B cell (primary cell): Measurements from ENCODE around the gene ZBTB32. TPM values are rescaled to one million over a fixed set of nuclear protein-coding genes. Genes with fewer than 3 reads are reported as not detected.

Experiments
- ATAC-seq: fragments of 200-7000 bp; cut with Tn5 transposase; one replicate; pipeline ENCODE4 v1.10.0; 2021; ENCODE audit warnings: low read depth, mild to moderate bottlenecking, moderate number of reproducible peaks, moderate library complexity
- CTCF ChIA-PET: fragments of 350-600 bp; sonication (Branson Sonifier 250); formaldehyde crosslinking; loops from one replicate; lab custom pipeline; 2021; ENCODE audit warnings: antibody characterized with exemption, inconsistent platforms; lab: Charles Lee
- POLR2A ChIA-PET: fragments of 350-600 bp; sonication (Branson Sonifier 250); formaldehyde crosslinking; loops from one replicate; lab custom pipeline; 2021; ENCODE audit warnings: antibody characterized with exemption; lab: Charles Lee
- DNase-seq: peaks from one replicate; pipeline ENCODE4 v3.0.0; 2013
- H2AFZ ChIP-seq: 2 replicates; pipeline ENCODE4 v1.6.1; 2012; ENCODE audit warnings: mild to moderate bottlenecking, low read depth, low read length; ENCODE audit not compliant: insufficient read depth, poor library complexity, severe bottlenecking
- H3K27ac ChIP-seq, 2 donors: 1 replicate in 1 of 2; 2 replicates in 1 of 2; pipeline ENCODE4 v1.5.1; 2012 to 2013; ENCODE audit warnings: low read length in 2 of 2, mild to moderate bottlenecking in 2 of 2, moderate library complexity in 1 of 2
- H3K27me3 ChIP-seq, 4 experiments: fragments of 200-600 bp in 1 of 4; sonication (generic) in 1 of 4; replicated peaks in 1 of 4; 1 replicate in 2 of 4; 2 replicates in 2 of 4; pipeline versions ENCODE4 v1.6.1 to v1.7.0; 2013 to 2016; ENCODE audit warnings: low read length in 3 of 4, mild to moderate bottlenecking in 2 of 4, mixed read lengths in 1 of 4, moderate library complexity in 1 of 4; ENCODE audit not compliant: insufficient read depth in 4 of 4, control insufficient read depth in 3 of 4; ENCODE audit errors: control extremely low read depth in 1 of 4
- H3K36me3 ChIP-seq, 2 experiments: replicated peaks in 1 of 2; 1 replicate in 1 of 2; 2 replicates in 1 of 2; pipeline versions ENCODE4 v1.6.1 to v1.7.1; 2013; ENCODE audit warnings: low read length in 1 of 2; ENCODE audit not compliant: insufficient read depth in 2 of 2, control insufficient read depth in 1 of 2; ENCODE audit errors: control extremely low read depth in 1 of 2, extremely low read depth in 1 of 2
- H3K4me1 ChIP-seq, 2 donors: fragments of 200-600 bp in 1 of 2; sonication (generic) in 1 of 2; 1 replicate in 1 of 2; 2 replicates in 1 of 2; pipeline versions ENCODE4 v1.5.1 to v1.6.1; 2013 to 2017; ENCODE audit warnings: low read length in 2 of 2; ENCODE audit not compliant: control insufficient read depth in 2 of 2, insufficient read depth in 2 of 2
- H3K4me2 ChIP-seq: replicated peaks from 2 replicates; pipeline ENCODE3; 2012; ENCODE audit warnings: mild to moderate bottlenecking, low read depth, low read length; ENCODE audit not compliant: poor library complexity, severe bottlenecking
- H3K4me3 ChIP-seq, 5 experiments: fragments of 200-600 bp in 1 of 5; sonication (generic) in 1 of 5; 1 replicate in 3 of 5; 2 replicates in 2 of 5; pipeline versions ENCODE4 v1.5.1 to v1.7.0; 2011 to 2016; ENCODE audit warnings: low read length in 4 of 5, mild to moderate bottlenecking in 4 of 5, low read depth in 2 of 5, control low read depth in 1 of 5, moderate library complexity in 1 of 5; ENCODE audit not compliant: insufficient read depth in 1 of 5; ENCODE audit errors: control extremely low read depth in 1 of 5, extremely low read depth in 1 of 5
- H3K79me2 ChIP-seq: fragments of 200-600 bp; sonication (generic); one replicate; pipeline ENCODE4 v1.6.0; 2016; ENCODE audit warnings: low read length; ENCODE audit not compliant: control insufficient read depth, insufficient read depth
- H3K9ac ChIP-seq: fragments of 200-600 bp; sonication (generic); 2 replicates; pipeline ENCODE4 v1.6.1; 2017; ENCODE audit warnings: mild to moderate bottlenecking, low read length, moderate library complexity
- H3K9me3 ChIP-seq, 3 donors: one replicate each; pipeline versions ENCODE4 v1.6.1 to v1.7.1; 2013; ENCODE audit warnings: low read length in 2 of 3; ENCODE audit not compliant: control insufficient read depth in 2 of 3, insufficient read depth in 1 of 3; ENCODE audit errors: control extremely low read depth in 1 of 3
- H4K20me1 ChIP-seq: 2 replicates; pipeline ENCODE4 v1.6.0; 2012; ENCODE audit warnings: mild to moderate bottlenecking, low read length; ENCODE audit not compliant: insufficient read depth, control insufficient read depth, poor library complexity, severe bottlenecking
- H3K27ac Mint-ChIP-seq: one replicate; pipeline ENCODE4 v1.8.0; 2021; ENCODE audit warnings: mixed read lengths
- H3K27me3 Mint-ChIP-seq: one replicate; pipeline ENCODE4 v1.8.0; 2021; ENCODE audit warnings: mixed read lengths
- H3K4me1 Mint-ChIP-seq: one replicate; pipeline ENCODE4 v1.8.0; 2021; ENCODE audit warnings: mixed read lengths
- H3K4me3 Mint-ChIP-seq: one replicate; pipeline ENCODE4 v1.8.0; 2021; ENCODE audit warnings: mixed read lengths
- H3K9me3 Mint-ChIP-seq: one replicate; pipeline ENCODE4 v1.8.0; 2022; ENCODE audit warnings: mixed read lengths; ENCODE audit not compliant: insufficient read depth
- CTCF ChIP-seq: fragments of 200-600 bp; IDR thresholded peaks from one replicate; pipeline ENCODE4 v1.8.0; 2022; ENCODE audit warnings: antibody characterized with exemption, mild to moderate bottlenecking
- EZH2 ChIP-seq: IDR thresholded peaks from 2 replicates; pipeline ENCODE4 v1.6.1; 2012; ENCODE audit warnings: borderline replicate concordance, low read depth, mild to moderate bottlenecking, moderate library complexity, low read length; ENCODE audit not compliant: insufficient read depth, poor library complexity, severe bottlenecking
- WGBS: methylation state at CpG from one replicate; pipeline ENCODE4 v1.1.5; 2013; ENCODE audit warnings: missing lambda C conversion rate; ENCODE audit not compliant: insufficient coverage; 5-methylcytosine and 5-hydroxymethylcytosine counted together
- intact Hi-C: fragments of 100-400 bp; cut with micrococcal nuclease; formaldehyde crosslinking; loops from one replicate; pipeline ENCODE4 v1.10.0; 2022
- polyA plus RNA-seq: library from polyadenylated mRNA; depleted of rRNA; stranded (reverse); fragments of >200 nt; gene quantifications from 2 replicates; pipeline ENCODE4 v1.2.3, GENCODE V29; 2012
- total RNA-seq, 2 donors: library from RNA; stranded (reverse); fragments of 120-200 nt in 1 of 2; gene quantifications; 1 replicate in 1 of 2; 2 replicates in 1 of 2; pipeline versions ENCODE4 v1.2.3 to v1.2.4, GENCODE V29; 2013 to 2022

ZBTB32 gene
- total and polyA plus RNA-seq, 2 donors (not counting 1 experiment from before 2014, with no cell fraction given) = 18.9 to 28.1 TPM

- ATAC-seq (no peak), DNase-seq (no peak)
- H3K4me3 Mint-ChIP-seq = peak within 1 kb of the TSS; percentile 98
- WGBS = under 1% methylated on average over 87 of the region's 109 CpGs
- peak within 1 kb of the TSS; percentile 99 for H3K27ac Mint-ChIP-seq
- Histone ChIP-seq H3K79me2 (peaks cover 61% of the 10 kb centered on the region), H3K9ac (peak within 1 kb of the TSS; percentile 80), H3K4me3 (peak within 1 kb of the TSS; percentile 39 to 87 (median 76)), H3K27me3 (no peaks in the 10 kb centered on the region), H4K20me1 (peaks cover 43% of the 10 kb centered on the region), H3K36me3 (peaks cover 0 to 27% of the 10 kb centered on the region in 2 experiments), H3K4me2 (peak within 1 kb of the TSS; percentile 94), H3K9me3 (no peaks in the 10 kb centered on the region), H3K27ac (peak within 1 kb of the TSS; percentile 68 to 85), H3K4me1 (peaks cover 19 to 58% of the 10 kb centered on the region in 2 donors), H2AFZ (peak within 1 kb of the TSS; percentile 89)
- intact Hi-C loops = loop anchor here (1.0 to 10.0 kb wide), 11 partner anchors 16 to 373 kb away; partner anchors contain the start of genes ARHGAP33, COX6B1, FFAR1 and HAUS5
- POLR2A ChIA-PET = interaction anchor here (1.3 to 1.8 kb wide), 2 partner anchors 23 to 28 kb away, joined by 7 to 10 read pairs; partner anchors contain the start of genes PSENEN and U2AF1L4
- no peak for TF ChIP-seq EZH2
- no peak for TF ChIP-seq CTCF
- H3K9me3 Mint-ChIP-seq = no peaks in the 10 kb centered on the region
- no peaks in the 10 kb centered on the region for H3K27me3 Mint-ChIP-seq
- CTCF ChIA-PET = interaction anchor here (0.8 to 1.1 kb wide), 2 partner anchors 19 to 207 kb away, joined by 3 read pairs; no protein-coding TSS in a partner anchor
- H3K4me1 Mint-ChIP-seq = peaks cover 58% of the 10 kb centered on the region
These were observed 13.4 kb downstream of the ZBTB32 start, which contains the start of gene KMT2B for GRCh38 chr19:35717665-35718344. KMT2B (plus strand) TSS chr19:35718003; CDS start chr19:35718019, 16 bp downstream.
